ACC112 (cell line): ENCODE results near the gene TBC1D22A.
"Not testable (repeated sequence)": the region's sequence is repeated elsewhere in the genome, so short reads cannot be mapped to it uniquely, and the experiment has no call there.

Experiments used
- H2AFZ ChIP-seq: fragments of 200-600 bp; sonication (generic); one replicate; pipeline ENCODE4 v1.6.0; 2017; ENCODE audit warnings: antibody characterized with exemption, low read length; ENCODE audit not compliant: unreplicated experiment
- H3K27ac ChIP-seq: fragments of 200-600 bp; sonication (generic); 2 replicates; pipeline ENCODE4 v1.5.1; 2014; ENCODE audit warnings: low read depth, mild to moderate bottlenecking, antibody characterized with exemption, low read length, moderate library complexity
- H3K27me3 ChIP-seq: fragments of 200-600 bp; sonication (generic); 2 replicates; pipeline ENCODE4 v1.6.1; 2014; ENCODE audit warnings: mild to moderate bottlenecking, antibody characterized with exemption, low read length, moderate library complexity, mixed read lengths; ENCODE audit not compliant: insufficient read depth
- H3K36me3 ChIP-seq: fragments of 200-600 bp; sonication (generic); 2 replicates; pipeline ENCODE4 v1.6.1; 2016; ENCODE audit warnings: mild to moderate bottlenecking, antibody characterized with exemption, low read length, moderate library complexity, mixed read lengths; ENCODE audit not compliant: insufficient read depth
- H3K4me1 ChIP-seq: fragments of 200-600 bp; sonication (generic); one replicate; pipeline ENCODE4 v1.6.1; 2016; ENCODE audit warnings: low read length, mixed read lengths; ENCODE audit not compliant: insufficient read depth, unreplicated experiment, control insufficient read depth
- H3K4me3 ChIP-seq: fragments of 200-600 bp; sonication (generic); 2 replicates; pipeline ENCODE4 v1.5.1; 2014; ENCODE audit warnings: mild to moderate bottlenecking, low read depth, low read length
- H3K79me2 ChIP-seq: fragments of 200-600 bp; sonication (generic); one replicate; pipeline ENCODE4 v1.6.0; 2016; ENCODE audit warnings: low read length; ENCODE audit not compliant: control insufficient read depth, unreplicated experiment, insufficient read depth

TBC1D22A gene

DNA sequence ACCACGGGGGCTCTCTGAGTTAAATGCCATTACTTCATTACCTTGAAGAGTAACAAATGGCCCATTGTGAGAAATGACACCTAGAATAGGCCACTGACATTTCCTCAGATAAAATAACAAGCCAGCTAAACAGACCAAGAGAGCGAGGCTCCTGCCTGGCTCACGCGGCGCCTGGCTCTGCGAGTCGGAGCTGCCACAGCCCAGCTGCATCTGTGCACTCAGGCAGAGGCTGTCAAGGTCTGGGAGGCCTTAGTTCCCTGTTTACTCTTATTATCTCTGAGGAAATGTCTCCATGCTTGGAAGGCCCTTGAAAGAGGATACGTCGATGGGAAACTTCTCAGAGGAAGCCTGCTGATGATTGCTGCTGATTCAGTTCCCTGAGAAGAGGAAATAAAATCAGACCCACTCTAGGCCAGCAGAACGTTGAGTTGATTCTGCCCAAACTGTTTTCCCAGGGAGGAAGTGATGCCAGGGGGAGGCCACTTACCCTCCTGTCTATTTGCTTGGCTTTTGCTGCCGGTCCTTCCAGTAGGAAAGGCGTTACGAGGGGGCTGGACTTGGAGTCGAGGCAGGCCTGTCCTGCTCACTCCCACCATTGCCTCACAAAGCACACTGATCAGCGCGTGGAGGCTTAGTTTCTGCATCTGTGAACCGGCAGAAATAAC, 208.8 kb downstream of the TBC1D22A start:
- H3K79me2 ChIP-seq = no peaks in the 10 kb centered on the region
- H3K27me3 ChIP-seq = no peaks in the 10 kb centered on the region
- no peak overlapping the region for H2AFZ ChIP-seq
- H3K4me3 ChIP-seq = no peak overlapping the region
- H3K4me1 ChIP-seq = no peaks in the 10 kb centered on the region
- no peaks in the 10 kb centered on the region for H3K36me3 ChIP-seq
- no peak overlapping the region for H3K27ac ChIP-seq

DNA sequence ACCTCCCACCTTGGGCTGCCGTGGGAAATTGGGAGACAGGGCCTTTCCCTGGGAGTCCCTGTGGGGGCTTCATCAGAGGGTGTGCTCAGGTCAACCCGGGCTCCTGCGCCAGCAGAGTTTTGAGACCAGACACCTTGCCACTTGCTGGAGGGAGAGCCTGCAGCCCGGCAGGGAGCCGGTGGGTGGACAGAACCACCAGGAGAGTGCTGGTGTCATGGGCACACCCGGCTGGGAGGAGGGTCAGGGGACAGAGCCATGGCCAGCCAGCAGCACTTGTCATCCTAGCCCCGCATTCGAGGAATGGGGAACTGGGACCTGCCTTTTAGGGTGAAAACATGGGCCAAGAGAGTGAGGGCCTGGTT, 209.3 kb downstream of the TBC1D22A start:
- no peak overlapping the region for H3K4me3 ChIP-seq
- H3K27me3 ChIP-seq = no peaks in the 10 kb centered on the region
- H3K4me1 ChIP-seq = no peaks in the 10 kb centered on the region
- no peak overlapping the region for H2AFZ ChIP-seq
- no peaks in the 10 kb centered on the region for H3K79me2 ChIP-seq
- H3K36me3 ChIP-seq = no peaks in the 10 kb centered on the region
- no peak overlapping the region for H3K27ac ChIP-seq

DNA sequence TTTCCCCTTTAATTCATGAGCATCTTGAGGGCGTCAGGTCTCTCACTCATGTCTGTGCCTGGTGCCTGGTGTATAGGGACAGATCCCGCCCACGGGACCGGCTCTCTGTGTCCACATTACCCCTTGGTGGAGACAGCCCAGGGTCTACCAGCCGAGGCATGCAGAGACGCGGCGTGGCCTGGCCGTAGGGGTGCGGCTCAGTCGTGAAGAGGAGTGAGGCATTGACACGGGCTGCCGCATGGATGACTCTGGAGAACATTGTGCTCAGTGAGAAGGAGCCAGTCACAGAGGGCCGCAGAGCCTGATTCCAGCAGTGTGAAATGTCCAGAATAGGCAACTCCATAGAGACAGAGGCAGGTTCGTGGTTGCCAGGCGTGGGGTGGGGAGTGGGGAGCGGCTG, 209.8 kb downstream of the TBC1D22A start:
- Histone ChIP-seq H3K27ac (no peak overlapping the region), H3K79me2 (no peaks in the 10 kb centered on the region), H3K4me1 (no peaks in the 10 kb centered on the region), H3K36me3 (no peaks in the 10 kb centered on the region), H3K27me3 (no peaks in the 10 kb centered on the region), H3K4me3 (no peak overlapping the region), H2AFZ (no peak overlapping the region)

DNA sequence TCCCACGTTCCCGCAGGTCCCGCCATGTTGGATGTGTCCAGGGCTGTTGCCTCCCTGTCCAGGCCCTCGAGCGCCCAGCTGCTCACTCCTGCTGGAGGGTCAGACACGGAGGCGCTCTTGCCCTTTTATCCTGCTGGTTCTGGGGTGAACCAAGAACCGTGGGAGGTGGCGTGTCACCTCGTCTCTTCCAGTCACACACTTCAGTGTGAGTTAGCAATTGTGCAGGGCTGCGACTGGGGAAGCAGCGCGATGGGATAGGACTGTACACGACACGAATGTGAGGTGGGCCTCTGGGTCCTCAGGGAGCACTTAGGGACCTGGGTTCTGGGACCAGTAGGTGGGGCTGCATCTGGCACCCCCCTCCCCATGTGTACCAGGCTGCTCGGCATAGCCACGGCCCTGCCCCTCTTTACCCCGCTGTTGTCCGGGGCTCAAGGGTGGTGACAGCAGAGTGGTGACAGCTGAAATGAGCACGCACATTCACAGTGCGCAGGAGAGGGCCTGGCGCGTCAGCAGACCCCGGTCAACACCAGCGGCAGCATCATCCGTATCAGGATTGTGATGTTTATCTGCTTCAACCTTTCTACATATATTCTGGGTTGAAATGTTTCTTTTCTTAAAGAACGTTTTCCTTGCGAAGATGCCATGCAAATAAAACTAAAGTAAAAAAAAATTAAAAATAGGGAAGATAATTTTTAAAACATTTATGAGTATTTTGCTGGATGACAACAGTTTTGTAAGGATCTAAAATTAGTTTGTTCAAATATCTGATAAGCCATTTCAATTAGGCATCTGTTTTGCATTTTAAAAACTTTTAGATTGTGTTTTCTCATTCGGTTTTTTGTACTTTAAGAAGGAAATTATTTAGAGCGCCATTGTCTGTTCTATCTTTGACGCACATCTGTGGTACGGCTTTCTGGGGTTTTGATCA, 210.7 kb downstream of the TBC1D22A start:
- no peaks in the 10 kb centered on the region for H3K27me3 ChIP-seq
- H2AFZ ChIP-seq = no peak overlapping the region
- no peaks in the 10 kb centered on the region for H3K36me3 ChIP-seq
- no peaks in the 10 kb centered on the region for H3K4me1 ChIP-seq
- no peak overlapping the region for H3K27ac ChIP-seq
- no peaks in the 10 kb centered on the region for H3K79me2 ChIP-seq
- no peak overlapping the region for H3K4me3 ChIP-seq

DNA sequence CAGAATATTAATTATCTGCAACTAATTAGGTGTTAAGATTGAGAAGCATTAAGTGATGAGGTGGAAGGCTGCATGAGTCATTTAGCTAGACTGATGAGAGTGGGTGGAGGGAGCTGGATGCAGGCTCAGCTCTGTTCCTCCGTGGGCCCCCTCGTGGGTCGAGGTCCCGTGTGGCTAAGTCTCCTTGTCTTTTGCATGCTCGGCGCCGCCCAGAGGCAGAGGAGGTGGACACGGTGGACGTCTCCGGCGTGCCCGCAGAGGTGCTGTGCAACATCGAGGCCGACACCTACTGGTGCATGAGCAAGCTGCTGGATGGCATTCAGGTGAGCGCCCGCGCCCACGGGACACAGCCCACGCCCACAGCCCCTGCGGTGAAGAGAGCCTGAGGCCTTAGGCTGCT, 211.6 kb downstream of the TBC1D22A start:
- no peaks in the 10 kb centered on the region for H3K4me1 ChIP-seq
- H3K36me3 ChIP-seq = no peaks in the 10 kb centered on the region
- no peaks in the 10 kb centered on the region for H3K79me2 ChIP-seq
- H3K27ac ChIP-seq = no peak overlapping the region
- H2AFZ ChIP-seq = no peak overlapping the region
- H3K27me3 ChIP-seq = no peaks in the 10 kb centered on the region
- H3K4me3 ChIP-seq = no peak overlapping the region

DNA sequence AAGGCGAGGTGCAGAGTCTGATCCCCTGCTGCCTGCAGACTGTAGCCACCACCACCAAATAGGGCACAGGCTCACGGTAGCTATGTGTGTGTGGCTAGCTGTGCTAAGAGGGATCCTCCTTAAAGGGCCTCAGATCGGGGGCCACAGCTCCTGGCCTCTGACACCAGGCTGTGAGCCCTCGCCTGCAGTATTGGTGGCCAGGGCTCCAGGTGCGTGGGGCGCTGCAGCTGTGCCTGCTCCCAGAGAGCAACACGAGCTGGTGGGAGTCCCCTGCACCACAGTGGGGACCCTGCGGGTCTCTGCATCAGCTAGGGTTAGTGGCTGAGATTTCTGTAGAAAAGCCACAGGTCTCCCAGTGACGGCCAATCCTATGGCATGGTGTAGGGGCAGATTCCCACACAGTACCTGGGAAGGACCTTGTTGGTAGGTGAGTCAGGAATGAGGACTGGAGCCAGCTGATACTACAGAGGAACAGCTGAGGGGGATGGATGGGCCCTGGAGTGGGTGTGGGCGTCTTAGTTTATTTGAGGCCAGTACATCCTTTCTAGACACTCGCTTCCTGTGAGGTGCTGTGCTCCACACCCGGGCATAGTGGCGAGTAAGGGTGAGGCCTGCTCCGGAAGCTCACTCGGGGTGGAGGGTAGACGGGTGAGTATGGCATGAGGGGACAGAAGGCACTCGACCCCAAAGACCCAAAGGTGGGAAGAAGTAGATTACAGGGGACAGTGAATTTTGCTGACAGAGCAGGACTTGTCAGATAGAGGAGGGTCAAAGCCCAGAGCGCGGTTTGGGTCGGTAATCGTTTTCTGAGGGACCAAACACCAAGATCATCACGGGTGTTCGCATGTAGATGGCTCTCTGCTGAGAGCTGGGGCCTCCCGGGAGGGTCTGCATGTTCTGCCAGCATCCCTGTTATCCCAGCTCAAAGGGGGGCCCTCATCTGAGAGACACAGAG, 212.5 kb downstream of the TBC1D22A start:
- no peak overlapping the region for H3K4me3 ChIP-seq
- no peaks in the 10 kb centered on the region for H3K4me1 ChIP-seq
- H3K36me3 ChIP-seq = no peaks in the 10 kb centered on the region
- no peak overlapping the region for H2AFZ ChIP-seq
- H3K79me2 ChIP-seq = no peaks in the 10 kb centered on the region
- no peaks in the 10 kb centered on the region for H3K27me3 ChIP-seq
- no peak overlapping the region for H3K27ac ChIP-seq

DNA sequence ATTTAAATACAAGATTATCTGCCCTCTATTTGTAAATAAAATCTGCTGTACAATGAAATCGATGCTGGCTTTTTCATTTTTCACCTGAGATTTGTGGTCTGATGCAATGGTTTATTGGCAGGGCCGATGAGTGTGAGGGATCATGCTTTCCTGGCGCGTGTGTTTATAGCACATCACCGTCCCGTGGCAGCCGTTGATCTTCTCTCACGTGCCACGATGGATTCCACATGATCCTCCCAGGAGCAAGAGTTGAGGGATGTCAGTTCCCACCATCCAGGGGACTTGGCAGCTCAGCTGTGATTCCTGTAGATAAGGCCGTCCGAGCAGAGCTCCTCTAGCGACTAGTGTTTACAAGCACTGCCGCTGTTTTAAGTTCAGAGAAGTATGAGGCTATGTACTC, 213.7 kb downstream of the TBC1D22A start:
- Histone ChIP-seq H3K79me2 (no peaks in the 10 kb centered on the region), H3K27me3 (no peaks in the 10 kb centered on the region), H3K27ac (no peak overlapping the region), H3K4me3 (no peak overlapping the region), H2AFZ (no peak overlapping the region), H3K36me3 (no peaks in the 10 kb centered on the region), H3K4me1 (no peaks in the 10 kb centered on the region)

DNA sequence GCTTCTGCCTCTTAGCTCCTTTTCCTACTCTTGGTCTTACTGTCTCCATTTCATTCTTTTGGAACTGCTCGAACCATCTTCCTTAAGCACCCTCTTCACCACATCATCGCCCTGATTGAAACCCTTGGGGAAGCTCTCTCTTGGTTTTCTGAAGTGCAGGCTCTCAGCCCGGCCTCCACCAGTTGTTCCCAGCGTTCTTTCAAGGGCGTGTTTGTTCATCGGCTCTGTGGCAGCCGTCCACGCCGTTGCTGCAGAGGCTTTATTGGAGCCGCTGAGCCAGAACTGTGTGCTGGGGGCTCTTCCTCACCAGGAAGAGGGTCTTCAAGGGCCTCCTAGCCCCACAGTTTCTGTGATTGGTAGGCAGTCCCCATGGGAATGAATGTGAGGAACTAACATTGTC, 214.1 kb downstream of the TBC1D22A start:
- Histone ChIP-seq H3K4me1 (no peaks in the 10 kb centered on the region), H3K4me3 (no peak overlapping the region), H3K27me3 (no peaks in the 10 kb centered on the region), H3K27ac (no peak overlapping the region), H3K79me2 (no peaks in the 10 kb centered on the region), H3K36me3 (no peaks in the 10 kb centered on the region), H2AFZ (no peak overlapping the region)

DNA sequence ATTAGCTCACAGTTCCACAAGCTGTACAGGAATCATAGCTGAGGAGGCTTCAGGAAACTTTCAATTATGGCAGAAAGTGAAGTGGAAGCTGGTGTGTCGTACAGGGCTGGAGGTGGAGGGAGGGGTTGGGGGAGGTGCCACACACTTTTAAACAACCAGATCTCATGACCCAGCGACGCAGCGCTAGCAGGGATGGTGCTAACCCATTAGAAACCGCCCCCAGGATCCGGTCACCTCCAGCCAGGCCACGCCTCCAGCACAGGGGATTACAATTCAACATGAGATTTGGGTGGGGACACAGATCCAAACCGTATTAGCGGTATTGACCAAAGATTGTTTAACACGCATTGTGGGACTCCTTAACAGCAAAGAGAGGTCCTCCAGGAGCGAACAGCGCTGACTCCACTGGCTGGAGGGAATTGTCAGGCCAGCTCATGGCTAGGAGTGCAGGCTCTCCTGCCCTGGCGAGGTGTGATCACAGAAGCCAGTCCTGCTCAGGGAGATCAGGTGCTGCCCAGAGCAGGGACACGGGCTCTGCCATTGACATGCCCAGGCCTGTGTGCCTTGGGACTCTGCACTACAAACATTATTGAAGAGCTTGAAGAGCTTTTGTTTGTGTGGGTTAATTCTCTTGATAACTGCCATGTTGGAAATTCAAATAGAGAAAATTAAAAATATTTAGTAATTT, 215.3 kb downstream of the TBC1D22A start:
- H3K4me1 ChIP-seq = no peaks in the 10 kb centered on the region
- no peak overlapping the region for H3K4me3 ChIP-seq
- H3K27ac ChIP-seq = no peak overlapping the region
- no peaks in the 10 kb centered on the region for H3K36me3 ChIP-seq
- no peak overlapping the region for H2AFZ ChIP-seq
- no peaks in the 10 kb centered on the region for H3K27me3 ChIP-seq
- H3K79me2 ChIP-seq = no peaks in the 10 kb centered on the region

DNA sequence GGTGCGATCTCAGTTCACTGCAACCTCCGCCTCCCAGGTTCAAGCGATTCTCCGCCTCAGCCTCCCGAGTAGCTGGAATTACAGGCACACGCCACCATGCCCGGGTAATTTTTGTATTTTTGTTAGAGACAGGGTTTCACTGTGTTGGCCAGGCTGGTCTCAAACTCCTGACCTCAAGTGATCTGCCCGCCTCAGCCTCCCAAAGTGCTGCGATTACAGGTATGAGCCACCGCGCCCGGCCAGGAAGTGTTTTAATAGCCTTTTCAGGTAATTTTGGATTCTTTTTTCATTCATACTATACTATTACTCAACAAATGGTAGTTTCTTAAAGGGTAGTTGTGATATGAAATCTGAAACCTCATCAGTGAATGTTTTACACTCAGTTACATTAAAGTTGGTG, 216.2 kb downstream of the TBC1D22A start:
- not testable (repeated sequence) for H3K4me3 ChIP-seq, H3K4me1 ChIP-seq, H3K27ac ChIP-seq, H3K36me3 ChIP-seq, H3K79me2 ChIP-seq, H2AFZ ChIP-seq, H3K27me3 ChIP-seq
